ENCODE measurements around the gene TMEM222. TPM values are rescaled to one million over a fixed set of nuclear protein-coding genes. Genes with fewer than 3 reads are reported as not detected.
"Not testable (repeated sequence)": the region's sequence is repeated elsewhere in the genome, so short reads cannot be mapped to it uniquely, and the experiment has no call there.

Gene TMEM222, protein sequence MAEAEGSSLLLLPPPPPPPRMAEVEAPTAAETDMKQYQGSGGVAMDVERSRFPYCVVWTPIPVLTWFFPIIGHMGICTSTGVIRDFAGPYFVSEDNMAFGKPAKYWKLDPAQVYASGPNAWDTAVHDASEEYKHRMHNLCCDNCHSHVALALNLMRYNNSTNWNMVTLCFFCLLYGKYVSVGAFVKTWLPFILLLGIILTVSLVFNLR
- total RNA-seq, result 22.3 TPM

DNA sequence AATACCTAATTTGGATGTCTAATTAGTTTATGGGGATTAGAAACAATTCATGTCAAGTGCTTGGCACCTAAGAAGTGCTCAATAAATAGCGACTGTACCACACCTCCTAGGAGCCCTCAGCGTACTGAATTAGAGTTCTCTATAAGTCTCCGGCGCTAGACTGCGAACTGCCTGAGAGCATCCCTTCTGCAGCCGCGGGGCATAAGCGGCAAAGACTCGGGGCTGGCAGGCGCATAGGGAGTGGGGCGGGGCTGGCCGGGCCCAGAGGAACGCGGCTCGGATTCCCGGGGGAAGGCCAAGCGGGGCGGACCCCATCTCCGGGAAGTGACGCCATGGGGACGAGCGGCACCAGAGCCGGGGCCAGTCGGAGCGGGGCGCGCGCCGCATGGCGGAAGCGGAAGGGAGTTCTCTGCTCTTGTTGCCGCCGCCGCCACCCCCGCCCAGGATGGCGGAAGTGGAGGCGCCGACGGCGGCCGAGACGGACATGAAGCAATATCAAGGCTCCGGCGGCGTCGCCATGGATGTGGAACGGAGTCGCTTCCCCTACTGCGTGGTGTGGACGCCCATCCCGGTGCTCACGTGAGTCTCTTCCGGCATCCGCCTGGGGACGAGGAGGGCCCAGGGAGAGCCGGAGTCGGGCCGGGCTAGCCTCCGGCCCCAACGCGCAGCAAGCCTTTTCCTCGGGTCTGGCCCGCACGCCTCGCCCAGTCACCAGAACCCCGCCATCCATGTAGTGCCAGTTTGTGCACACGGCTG is at the start of gene TMEM222:
Gene TMEM222, plus strand, starts transcription at position 351 of the 756 bp plus-strand sequence. Its CDS starts 35 bp downstream, at position 386.
- peak; percentile 98 for DNase-seq

DNA sequence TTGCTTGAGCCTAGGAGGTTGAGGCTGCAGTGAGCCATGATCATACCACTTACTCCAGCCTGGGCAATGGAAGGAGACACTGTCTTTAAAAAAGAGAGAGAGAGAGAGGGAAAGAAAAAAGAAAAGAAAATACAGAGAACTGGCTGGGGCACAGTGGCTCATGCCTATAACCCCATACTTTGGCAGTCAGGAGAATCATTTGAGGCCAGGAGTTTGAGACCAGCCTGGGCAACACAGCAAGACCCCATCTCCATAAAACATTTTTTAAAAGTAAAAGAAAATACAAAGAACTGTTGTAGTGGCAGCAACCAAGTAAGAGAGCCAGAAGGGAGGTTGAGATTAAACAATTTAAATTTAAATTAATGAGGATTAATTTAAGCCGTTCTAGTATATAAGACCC is 47.8 kb upstream of the TMEM222 start:
- DNase-seq, result no peak

DNA sequence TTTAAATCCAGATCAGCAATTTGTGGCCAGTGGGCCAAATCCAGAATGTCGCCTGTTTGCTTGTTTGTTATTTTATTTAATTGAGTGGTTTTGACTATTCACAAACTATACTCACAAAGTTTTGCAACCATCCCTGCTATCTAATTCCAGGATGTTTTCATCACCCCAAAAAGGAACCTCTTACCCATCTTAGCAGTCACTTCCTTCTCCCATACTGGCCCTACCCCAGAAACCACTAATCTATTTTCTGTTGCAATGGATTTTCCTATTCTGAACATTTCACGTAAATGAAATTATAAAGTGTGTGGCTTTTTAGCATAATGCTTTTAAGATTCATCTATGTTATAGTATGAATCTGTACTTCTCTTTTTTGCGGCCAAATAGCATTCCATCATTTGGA is 46.3 kb upstream of the TMEM222 start:
- no peak for DNase-seq

DNA sequence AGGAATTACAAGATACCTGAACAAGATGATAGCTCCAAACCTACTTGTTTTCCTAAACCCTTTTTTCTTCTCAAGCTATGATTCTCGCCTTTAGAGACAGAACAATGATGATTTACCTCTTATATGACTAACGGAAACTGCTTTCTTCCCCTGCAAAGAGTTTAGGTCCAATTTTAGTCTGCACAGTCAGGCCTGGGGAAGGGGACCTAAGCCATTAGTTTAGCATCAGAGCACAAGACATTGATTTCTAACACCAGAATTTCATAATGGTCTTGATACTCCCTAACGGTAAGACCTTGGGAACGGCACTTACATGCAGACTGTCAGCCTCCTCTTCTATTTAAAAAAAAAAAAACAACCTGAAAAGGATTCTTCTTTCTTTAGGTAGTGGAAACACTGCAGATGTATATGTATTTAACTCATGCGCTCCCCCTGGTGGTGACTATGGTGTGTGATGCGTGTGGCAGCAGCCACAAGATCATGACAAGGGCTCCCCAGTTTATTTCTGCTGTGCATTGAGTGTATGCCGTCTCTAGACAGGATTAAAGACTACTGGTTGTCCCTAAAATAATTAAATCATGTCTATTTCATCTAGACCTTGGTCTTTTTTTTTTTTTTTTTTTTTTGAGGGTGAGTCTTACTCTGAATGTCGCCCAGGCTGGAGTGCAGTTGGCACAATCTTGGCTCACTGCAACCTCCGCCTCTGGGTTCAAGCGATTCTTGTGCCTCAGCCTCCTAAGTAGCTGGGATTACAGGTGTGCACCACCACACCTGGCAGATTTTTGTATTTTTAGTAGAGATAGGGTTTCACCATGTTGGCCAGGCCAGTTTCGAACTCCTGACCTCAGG is 37.3 kb upstream of the TMEM222 start:
- DNase-seq, result peak; percentile 95

DNA sequence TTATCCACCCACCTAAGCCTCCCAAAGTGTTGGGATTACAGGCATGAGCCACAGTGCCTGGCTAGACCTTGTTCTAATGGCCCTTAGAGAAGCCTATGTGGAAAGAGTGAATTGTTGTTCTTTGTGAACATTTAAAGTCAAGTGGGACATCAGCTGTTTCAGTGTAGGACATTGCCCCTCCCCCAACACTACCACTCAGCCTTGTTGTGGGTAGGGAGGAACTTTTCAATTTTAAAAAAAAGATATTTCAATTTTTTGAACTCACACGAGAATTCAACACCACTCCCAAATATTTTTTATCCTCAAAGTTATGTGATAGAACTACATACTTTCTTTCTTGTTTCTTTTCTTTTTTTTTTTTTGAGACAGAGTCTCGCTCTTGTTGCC is 36.7 kb upstream of the TMEM222 start:
- DNase-seq, result no peak

DNA sequence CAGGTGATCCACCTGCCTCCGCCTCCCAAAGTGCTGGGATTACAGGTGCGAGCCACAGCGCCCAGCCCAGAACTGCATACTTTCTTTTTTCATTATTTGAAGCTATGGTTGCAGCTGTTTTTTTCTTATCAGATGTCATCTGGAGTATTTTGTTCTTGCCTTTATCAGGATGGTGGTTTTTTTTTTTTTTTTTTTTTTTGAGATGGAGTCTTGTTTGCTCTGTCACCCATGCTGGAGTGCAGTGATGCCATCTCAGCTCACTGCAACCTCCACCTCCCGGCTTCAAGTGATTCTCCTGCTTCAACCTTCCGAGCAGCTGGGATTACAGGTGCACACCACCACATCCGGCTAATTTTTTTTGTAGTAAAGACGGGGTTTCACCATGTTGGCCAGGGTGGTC is 36.1 kb upstream of the TMEM222 start:
- DNase-seq, result not testable (repeated sequence)

DNA sequence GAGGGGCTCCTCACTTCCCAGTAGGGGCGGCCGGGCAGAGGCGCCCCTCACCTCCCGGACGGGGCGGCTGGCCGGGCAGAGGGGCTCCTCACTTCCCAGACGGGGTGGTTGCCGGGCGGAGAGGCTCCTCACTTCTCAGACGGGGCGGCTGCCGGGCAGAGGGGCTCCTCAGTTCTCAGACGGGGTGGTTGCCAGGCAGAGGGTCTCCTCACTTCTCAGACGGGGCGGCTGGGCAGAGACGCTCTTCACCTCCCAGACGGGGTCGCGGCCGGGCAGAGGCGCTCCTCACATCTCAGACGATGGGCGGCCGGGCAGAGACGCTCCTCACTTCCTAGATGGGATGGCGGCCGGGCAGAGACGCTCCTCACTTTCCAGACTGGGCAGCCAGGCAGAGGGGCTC is 32.8 kb upstream of the TMEM222 start:
- DNase-seq, result not testable (repeated sequence)

DNA sequence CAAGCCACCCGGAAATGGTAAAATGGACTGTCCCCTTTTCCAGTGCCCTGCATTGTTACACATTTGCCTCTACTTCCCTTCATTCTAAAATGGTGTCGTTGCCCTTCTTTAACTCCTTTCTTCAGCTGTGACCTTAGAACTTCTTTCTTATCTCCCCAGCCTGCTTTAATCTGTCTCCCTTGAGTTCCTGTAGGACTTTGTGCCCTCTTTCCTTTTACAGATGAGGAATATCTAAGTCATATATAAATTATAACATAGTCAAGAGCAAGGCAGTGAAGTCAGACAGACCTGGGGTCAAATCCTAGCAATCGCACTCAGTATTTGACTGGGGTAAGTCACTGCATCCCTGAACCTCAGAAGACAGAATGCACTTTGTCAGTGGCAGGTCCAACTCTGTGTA is 31.4 kb upstream of the TMEM222 start:
- DNase-seq, result no peak

DNA sequence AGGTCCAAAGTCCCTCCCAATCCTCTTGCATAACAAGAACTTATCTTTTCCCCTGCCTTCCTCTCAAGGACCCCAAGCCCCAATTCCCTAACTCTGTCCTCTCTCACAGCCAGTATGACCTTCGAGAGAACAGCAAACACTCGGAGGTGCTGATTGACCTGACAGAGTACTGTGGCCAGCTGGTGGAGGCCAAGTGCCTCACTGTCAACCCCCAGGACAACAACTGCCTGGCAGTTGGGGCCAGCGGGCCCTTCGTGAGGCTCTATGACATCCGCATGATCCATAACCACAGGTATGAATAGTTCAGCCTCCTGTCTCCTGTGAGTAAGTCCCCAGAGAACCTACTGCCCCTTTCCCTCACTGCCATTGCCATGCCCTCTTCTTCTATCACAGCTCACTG is 29.9 kb upstream of the TMEM222 start:
- no peak for DNase-seq

DNA sequence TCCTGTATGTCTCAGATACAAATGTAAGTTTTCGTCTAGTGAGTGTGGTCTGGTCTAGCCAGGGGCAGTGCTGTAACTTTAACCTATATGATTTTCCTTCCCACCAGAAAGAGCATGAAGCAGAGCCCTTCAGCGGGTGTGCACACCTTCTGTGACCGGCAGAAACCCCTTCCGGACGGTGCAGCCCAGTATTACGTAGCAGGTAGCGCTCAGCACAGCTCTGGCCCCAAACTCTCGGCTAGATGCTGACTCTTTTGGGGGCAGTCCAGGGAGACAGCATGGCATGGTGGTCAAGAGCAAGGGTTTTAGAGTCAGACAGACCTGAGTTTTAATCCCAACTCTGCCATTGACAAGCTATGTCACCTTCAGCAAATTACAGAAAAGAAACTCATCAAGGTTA is 28.0 kb upstream of the TMEM222 start:
- no peak for DNase-seq

DNA sequence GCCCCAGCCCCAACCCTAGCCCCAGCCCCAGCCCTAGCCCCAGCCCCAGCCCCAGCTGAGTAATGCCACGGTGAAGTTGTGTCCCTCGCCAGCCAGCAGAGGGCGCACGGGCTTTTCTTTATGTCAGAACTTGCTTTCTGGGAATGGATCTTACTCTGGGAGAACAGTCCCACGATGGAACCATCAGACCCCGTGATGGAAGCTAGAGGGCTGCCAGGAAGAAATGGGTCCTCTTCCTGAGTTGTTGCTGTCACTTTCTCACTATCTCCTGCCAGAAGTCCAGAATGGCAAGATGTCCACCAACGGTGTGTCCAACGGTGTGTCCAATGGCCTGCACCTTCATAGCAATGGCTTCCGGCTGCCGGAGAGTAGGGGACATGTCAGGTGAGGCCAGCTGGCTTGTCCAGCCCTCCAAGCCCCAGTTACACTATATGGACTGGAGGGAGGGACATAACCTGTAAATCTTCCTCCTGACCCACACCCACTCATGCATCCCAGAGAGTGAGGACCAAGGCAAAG is 25.1 kb upstream of the TMEM222 start:
- DNase-seq, result peak; percentile 86

DNA sequence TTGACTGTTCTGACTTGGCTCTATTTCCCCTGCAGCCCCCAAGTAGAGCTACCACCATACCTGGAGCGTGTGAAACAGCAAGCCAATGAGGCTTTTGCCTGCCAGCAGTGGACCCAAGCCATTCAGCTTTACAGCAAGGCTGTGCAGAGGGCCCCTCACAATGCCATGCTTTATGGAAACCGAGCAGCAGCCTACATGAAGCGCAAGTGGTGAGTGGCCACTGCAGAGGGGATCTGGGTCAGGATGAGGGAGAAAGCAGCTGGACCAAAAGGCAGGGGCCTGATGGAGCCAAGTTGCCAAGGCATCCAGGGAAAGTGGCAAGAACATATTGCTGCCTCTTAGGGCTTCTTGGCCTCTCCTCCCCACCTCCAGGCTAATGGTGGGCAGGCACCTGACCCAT is 24.1 kb upstream of the TMEM222 start:
- no peak for DNase-seq

DNA sequence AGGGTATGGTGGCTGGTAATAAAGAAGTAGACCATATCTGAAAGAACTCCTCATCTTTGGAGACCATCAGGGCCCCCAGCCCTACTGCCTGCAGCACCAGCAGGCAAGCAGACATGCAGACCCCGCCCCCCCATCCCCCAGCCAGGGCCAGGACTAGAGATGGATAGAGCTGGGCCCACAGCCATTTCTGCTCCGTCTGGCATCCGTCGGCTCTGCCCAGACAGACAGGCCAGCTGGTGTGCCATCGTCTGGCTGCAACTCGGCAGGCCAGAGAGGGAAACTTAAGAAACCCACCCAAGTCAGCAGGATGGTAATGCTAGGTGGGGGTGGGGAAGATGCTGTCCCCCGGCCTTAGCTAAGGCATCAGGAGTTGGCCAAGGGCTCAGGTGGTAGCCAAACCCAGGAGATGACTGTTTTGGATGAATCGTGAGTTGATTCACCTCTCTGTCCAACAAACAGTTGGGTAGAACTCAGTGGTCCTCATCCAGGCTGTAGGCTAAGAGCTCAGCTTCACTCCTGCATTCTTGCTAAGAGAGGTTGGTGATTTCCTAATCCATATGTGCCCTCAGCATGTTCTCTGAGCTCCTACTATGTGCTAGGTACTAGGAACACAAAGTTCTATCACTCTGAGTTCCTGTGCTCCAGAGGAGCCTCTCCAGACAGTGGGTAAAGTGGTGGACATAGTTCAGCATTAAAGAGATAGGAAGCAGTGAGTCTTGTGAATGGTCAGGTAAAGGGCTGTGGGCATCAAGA is 23.2 kb upstream of the TMEM222 start:
- DNase-seq, result peak; percentile 83

DNA sequence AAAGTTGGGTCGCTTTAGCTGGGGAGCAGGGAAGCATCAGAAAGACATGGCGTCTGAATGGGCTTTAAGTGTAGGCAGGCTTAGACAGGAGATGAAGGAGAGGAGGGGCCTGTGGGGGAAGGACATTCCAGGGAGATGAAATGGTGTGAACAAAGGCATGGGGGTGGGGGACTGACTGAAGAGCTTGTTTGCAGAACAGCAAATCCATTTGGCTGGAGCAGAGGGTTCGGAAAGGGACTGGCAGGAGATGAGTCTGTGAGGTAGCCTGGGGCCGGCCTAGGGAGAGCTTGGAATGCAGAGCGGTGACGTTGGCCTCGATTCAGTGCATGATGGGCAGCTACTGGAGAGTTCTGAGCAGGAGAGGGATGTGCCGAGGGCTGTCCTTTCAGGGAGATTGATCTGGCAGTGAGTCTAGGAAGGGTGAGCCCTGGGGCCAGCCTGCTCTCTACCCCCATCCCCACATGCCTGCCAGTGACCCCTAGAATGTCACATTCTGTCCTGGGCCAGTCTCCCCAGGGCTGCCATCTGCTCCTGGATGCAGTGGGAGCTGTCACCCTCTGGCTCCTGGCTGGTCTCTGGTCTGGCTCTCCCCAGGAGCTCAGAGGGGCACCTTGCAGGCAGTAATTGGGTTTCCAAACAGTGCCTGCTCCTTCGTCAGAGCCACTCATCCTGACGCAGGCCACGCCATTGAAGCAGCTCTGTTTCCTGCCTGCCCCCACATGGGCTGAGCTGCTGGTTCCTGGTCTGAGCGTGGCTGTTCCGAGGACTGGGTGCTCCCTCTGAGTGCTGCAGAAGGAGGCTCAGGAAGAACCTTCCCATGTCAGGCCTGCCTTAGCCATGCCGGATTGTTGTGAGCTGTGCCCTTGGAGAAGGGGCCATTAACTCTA is 22.3 kb upstream of the TMEM222 start:
- DNase-seq, result peak; percentile 94

DNA sequence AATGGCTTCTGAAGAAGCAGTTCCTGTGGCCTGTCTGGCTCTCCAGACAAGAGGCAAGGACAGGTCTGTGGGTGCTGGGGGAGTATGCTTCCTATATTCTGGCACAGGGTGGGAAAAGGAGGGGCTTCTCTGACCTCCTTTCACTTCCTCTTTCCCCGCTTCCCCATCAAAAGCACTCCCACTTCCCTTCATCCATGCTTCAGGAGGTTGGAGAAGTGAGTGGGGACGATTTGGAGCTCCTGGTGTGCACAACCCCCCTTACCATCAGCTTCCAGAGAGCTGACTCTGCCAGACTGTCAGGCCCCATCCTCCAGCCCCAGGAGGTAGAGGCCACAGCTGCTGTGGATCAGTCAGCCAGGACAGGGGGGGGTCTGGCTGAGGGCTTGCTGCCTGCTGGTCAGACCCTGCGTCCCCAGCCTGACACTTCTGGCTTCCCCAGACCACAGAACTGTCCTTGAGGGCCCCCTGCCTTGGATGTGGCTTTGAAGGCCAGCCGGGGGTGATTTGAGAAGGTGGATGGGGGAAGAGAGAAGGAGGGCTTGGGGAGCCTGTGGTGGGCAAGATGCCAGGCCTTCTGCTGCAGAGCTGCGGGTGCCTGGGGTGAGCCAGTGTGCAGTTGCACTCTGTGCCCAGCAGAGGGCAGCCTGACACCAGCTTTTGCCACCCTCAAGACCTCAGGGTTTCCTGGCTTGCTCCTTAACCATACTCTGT is 21.5 kb upstream of the TMEM222 start:
- DNase-seq, result peak; percentile 98

DNA sequence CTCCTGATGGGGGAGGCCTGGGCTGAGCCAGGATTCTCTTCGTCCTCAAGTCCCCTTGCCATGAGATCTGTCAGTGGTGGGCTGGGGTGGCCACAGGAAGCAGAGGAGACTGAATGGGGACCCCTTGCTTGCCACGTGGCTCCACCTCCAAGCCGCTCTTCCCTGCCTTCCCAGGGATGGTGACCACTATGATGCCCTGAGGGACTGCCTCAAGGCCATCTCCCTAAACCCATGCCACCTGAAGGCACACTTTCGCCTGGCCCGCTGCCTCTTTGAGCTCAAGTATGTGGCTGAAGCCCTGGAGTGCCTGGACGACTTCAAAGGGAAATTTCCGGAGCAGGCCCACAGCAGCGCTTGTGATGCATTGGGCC is 20.9 kb upstream of the TMEM222 start:
- no peak for DNase-seq

DNA sequence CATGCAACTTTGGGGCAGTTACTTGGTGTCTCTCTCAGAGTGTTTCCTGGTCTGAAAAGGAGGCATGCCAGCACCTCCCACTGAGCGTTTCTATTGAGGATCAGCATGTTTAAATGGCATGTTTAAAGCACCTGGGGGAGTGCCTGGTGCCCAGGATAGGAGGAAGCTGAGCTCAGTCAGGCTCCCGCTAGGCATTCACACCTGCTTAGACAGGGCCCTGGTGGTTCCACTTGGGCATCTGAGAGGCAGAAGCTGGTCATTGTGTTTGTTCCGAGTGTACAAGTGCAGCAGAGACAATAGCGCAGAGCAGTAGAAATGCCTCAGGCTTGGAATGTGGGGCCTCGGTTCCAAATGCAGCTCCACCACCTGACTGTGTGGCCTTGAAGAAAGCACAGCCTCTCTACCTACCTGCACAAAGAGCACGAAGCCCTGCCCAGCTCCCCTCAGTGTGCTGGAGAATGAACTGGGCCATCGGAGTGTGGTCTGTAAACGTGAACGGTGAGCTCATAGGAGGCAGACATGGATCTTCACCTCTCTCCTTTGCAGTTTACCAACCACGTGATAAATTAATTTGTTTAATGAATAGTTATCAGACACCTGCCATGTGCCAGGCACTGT is 20.3 kb upstream of the TMEM222 start:
- DNase-seq, result no peak

DNA sequence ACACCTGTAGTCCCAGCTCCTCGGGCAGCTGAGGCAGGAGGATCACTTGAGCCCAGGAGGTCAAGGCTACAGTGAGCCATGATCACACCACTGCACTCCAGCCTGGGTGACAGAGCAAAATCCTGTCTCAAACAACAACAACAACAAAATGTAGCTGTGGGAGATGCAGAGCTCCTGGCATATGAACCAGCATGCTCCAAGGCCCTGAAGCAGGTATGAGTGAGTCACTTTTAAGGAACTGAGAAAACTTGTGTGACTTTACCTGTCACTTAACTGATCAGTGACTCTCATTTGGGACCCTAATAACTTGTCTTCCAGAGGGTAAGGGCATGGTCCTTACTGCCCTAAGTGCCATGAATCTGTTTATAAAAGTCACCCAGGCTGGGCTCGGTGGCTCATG is 19.4 kb upstream of the TMEM222 start:
- no peak for DNase-seq

DNA sequence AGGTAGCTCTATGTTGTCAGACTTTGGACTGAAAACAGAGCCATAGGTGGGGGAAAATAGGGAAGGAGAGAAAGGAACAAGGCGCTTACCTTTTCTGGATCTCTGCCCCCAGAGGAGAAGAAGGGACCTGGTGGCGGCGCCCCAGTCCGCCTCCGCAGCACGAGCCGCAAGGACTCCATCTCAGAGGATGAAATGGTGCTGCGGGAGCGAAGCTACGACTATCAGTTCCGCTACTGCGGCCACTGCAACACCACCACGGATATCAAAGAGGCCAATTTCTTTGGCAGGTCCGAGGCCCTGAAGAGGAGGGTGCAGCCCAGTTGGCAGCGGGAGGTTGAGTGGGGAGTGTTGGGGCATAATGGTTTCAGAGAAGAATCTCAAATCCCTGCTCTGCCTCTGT is 18.5 kb upstream of the TMEM222 start:
- no peak for DNase-seq

DNA sequence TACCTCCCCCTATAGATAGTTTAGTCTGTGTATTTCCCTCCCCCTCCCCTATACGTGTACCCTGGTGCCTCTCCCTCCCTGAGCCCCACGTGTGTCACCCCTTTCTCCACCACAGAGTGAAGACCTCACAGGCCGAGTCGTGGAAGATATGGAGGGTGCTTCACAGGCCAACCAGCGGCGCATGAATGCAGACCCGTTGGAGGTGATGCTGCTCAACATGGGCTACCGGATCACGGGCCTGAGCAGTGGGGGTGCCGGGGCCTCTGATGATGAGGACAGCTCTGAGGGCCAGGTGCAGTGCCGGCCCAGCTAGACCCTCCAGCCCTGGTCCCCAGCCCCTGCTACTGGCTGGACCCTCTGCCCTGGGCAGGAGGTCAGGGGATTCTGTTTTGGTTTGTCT is 15.9 kb upstream of the TMEM222 start:
- DNase-seq, result no peak

Data from tongue (tissue), 2 donors.